Keratinocyte (primary cell): Measurements from ENCODE around the gene DLG2. TPM values are rescaled to one million over a fixed set of nuclear protein-coding genes. Genes with fewer than 3 reads are reported as not detected.

Experiments used
- DNase-seq: peaks from one replicate; pipeline ENCODE4 v3.0.0-alpha.2; 2011; ENCODE audit warnings: low read depth, missing footprints, low spot score
- FAIRE-seq: peaks from 2 replicates; lab custom pipeline; 2011; peaks lifted over from hg19 to GRCh38; lab: Jason Lieb, UNC
- H2AFZ ChIP-seq: 2 replicates; pipeline ENCODE4 v1.6.0; 2012; ENCODE audit warnings: low read length, control low read depth, inconsistent platforms; ENCODE audit not compliant: control insufficient read depth
- H3K27ac ChIP-seq: 2 replicates; pipeline ENCODE4 v1.5.1; 2011; ENCODE audit warnings: low read length; ENCODE audit not compliant: control insufficient read depth, insufficient read depth
- H3K27me3 ChIP-seq: 3 replicates; pipeline ENCODE4 v1.6.0; 2011; ENCODE audit warnings: low read length; ENCODE audit not compliant: control insufficient read depth, insufficient read depth; ENCODE audit errors: extremely low read depth
- H3K36me3 ChIP-seq, 2 experiments: 2 replicates in 1 of 2; 3 replicates in 1 of 2; pipeline ENCODE4 v1.5.1; 2011; ENCODE audit warnings: low read length in 2 of 2, mild to moderate bottlenecking in 1 of 2; ENCODE audit not compliant: control insufficient read depth in 2 of 2, insufficient read depth in 2 of 2; ENCODE audit errors: extremely low read depth in 1 of 2
- H3K4me1 ChIP-seq: 3 replicates; pipeline ENCODE4 v1.5.1; 2011; ENCODE audit warnings: low read length; ENCODE audit not compliant: control insufficient read depth, insufficient read depth; ENCODE audit errors: extremely low read depth
- H3K4me2 ChIP-seq: 3 replicates; pipeline ENCODE4 v1.6.0; 2011; ENCODE audit warnings: low read depth, low read length; ENCODE audit not compliant: control insufficient read depth, insufficient read depth; ENCODE audit errors: extremely low read depth
- H3K4me3 ChIP-seq, 3 experiments: fragments of 200-600 bp in 1 of 3; sonication (generic) in 1 of 3; 2 replicates in 2 of 3; 3 replicates in 1 of 3; pipeline ENCODE4 v1.5.1; 2011 to 2016; ENCODE audit warnings: low read length in 3 of 3, mild to moderate bottlenecking in 3 of 3, control low read depth in 2 of 3, inconsistent platforms in 1 of 3, low read depth in 1 of 3, mixed read lengths in 1 of 3, mixed run types in 1 of 3, moderate library complexity in 1 of 3; ENCODE audit not compliant: control insufficient read depth in 2 of 3, insufficient read depth in 2 of 3; ENCODE audit errors: extremely low read depth in 1 of 3
- H3K79me2 ChIP-seq: 2 replicates; pipeline ENCODE4 v1.6.0; 2012; ENCODE audit warnings: low read length; ENCODE audit not compliant: control insufficient read depth, insufficient read depth
- H3K9ac ChIP-seq: 3 replicates; pipeline ENCODE4 v1.6.0; 2011; ENCODE audit warnings: low read length; ENCODE audit not compliant: control insufficient read depth, insufficient read depth; ENCODE audit errors: extremely low read depth
- H3K9me1 ChIP-seq: 3 replicates; pipeline ENCODE4 v1.6.0; 2011; ENCODE audit warnings: low read length; ENCODE audit not compliant: control insufficient read depth, insufficient read depth; ENCODE audit errors: extremely low read depth
- H3K9me3 ChIP-seq: 2 replicates; pipeline ENCODE4 v1.5.1; 2012; ENCODE audit warnings: low read depth, low read length; ENCODE audit not compliant: control insufficient read depth
- H4K20me1 ChIP-seq: 3 replicates; pipeline ENCODE4 v1.6.0; 2011; ENCODE audit warnings: low read length; ENCODE audit not compliant: control insufficient read depth, insufficient read depth; ENCODE audit errors: extremely low read depth
- EZH2 ChIP-seq: IDR thresholded peaks from one replicate; pipeline ENCODE4 v1.6.1; 2012; ENCODE audit warnings: inconsistent platforms, mild to moderate bottlenecking, low read length, moderate library complexity
- dilution Hi-C: fragments of 300-500 bp; cut with MboI; formaldehyde crosslinking; loops from one replicate; pipeline ENCODE4 v1.7.0; 2020; ENCODE audit warnings: low sequenced_read_pairs; ENCODE audit not compliant: extremely low pct_ligation_motif_present
- polyA plus RNA-seq, 5 experiments: library from polyadenylated mRNA; depleted of rRNA in 3 of 5; stranded (reverse) in 3 of 5; stranded (forward) in 1 of 5; unstranded in 1 of 5; fragments of >200 nt; gene quantifications; 1 replicate in 1 of 5; 2 replicates in 3 of 5; 3 replicates in 1 of 5; pipeline versions ENCODE4 v1.2.1 to v1.2.3, GENCODE V29; 2011 to 2012; ENCODE audit warnings: missing spikeins in 2 of 5, low read depth in 1 of 5, low replicate concordance in 1 of 5
- TF ChIP-seq, protein P1 (sequence below), 3 experiments: IDR thresholded peaks in 1 of 3; conservative IDR thresholded peaks in 1 of 3; optimal IDR thresholded peaks in 1 of 3; 2 replicates in 2 of 3; 3 replicates in 1 of 3; pipeline versions ENCODE3 to v1.5.1; 2011; ENCODE audit warnings: low read length in 3 of 3, mild to moderate bottlenecking in 3 of 3, moderate library complexity in 2 of 3, control low read depth in 1 of 3, inconsistent platforms in 1 of 3; ENCODE audit not compliant: insufficient read depth in 2 of 3; ENCODE audit errors: extremely low read depth in 1 of 3

Gene DLG2
- polyA plus RNA-seq, 1 donor (not counting 4 experiments of a cell fraction or from before 2014, with no cell fraction given), result 0.55 TPM

DNA sequence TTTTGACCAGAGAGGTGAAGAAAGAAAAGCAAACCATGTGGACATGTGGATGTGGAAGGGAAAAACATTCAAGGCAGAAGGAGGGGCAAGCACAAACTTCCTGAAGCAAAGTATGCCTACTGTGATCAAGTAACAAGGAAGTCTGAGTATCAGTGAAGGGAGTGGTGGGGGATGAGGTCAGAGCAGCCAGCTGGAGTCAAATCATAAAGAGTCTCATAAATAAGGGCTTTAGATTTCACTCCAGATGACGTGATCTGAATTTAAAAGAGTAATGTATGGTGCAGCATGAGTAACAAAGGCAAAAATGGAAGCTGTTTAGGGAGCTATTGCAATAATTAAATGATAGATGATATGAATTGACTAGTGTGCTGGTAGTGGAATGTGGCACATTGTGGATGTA lies 1675.6 kb downstream of the DLG2 start:
- no peak overlapping the region for H3K27ac ChIP-seq
- no peak for FAIRE-seq
- dilution Hi-C loops, result no loop called here

DNA sequence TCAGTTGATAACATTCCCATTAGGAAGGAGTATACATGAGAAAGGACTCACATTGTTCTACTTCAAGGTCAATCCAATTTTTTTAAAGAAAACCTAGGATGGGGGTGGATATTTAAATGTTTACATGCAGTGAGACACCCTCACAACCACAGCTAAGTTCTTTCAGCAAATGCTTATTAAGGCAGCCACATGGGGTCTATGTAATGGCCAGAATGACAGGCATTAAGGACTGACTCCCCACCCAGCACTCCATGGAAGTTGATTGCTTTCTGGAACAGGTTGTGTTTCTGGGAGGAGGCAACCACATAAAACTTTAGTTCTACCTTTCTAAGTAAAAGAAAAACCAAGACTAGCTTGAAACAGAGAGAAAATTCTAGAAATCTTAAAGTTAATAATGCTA lies 1678.9 kb downstream of the DLG2 start:
- Histone ChIP-seq H3K4me2 (no peak overlapping the region), H3K27me3 (no peaks in the 10 kb centered on the region), H3K9me1 (no peaks in the 10 kb centered on the region), H3K4me3 (no peak overlapping the region), H2AFZ (no peak overlapping the region), H3K4me1 (no peaks in the 10 kb centered on the region), H3K36me3 (no peaks in the 10 kb centered on the region), H3K9ac (no peak overlapping the region), H3K79me2 (no peaks in the 10 kb centered on the region), H4K20me1 (no peaks in the 10 kb centered on the region), H3K9me3 (no peaks in the 10 kb centered on the region), H3K27ac (no peak overlapping the region)
- TF ChIP-seq, protein P1, sequence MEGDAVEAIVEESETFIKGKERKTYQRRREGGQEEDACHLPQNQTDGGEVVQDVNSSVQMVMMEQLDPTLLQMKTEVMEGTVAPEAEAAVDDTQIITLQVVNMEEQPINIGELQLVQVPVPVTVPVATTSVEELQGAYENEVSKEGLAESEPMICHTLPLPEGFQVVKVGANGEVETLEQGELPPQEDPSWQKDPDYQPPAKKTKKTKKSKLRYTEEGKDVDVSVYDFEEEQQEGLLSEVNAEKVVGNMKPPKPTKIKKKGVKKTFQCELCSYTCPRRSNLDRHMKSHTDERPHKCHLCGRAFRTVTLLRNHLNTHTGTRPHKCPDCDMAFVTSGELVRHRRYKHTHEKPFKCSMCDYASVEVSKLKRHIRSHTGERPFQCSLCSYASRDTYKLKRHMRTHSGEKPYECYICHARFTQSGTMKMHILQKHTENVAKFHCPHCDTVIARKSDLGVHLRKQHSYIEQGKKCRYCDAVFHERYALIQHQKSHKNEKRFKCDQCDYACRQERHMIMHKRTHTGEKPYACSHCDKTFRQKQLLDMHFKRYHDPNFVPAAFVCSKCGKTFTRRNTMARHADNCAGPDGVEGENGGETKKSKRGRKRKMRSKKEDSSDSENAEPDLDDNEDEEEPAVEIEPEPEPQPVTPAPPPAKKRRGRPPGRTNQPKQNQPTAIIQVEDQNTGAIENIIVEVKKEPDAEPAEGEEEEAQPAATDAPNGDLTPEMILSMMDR (optimal IDR thresholded peaks at IDR 0.05 in 1 of 3, IDR thresholded peaks at IDR 0.05 in 1 of 3, conservative IDR thresholded peaks at IDR 0.05 in 1 of 3; ENCODE audit: extremely low read depth in 1 of 3, insufficient read depth in 2 of 3, low read length in 3 of 3), result no peak
- no peak for TF ChIP-seq EZH2
- FAIRE-seq, result no peak
- dilution Hi-C loops, result no loop called here
- DNase-seq, result no peak

More for the DNA sequence above, 1675.6 kb downstream of the DLG2 start:
- H4K20me1 ChIP-seq, result no peaks in the 10 kb centered on the region
- H2AFZ ChIP-seq, result no peak overlapping the region
- H3K36me3 ChIP-seq, result no peaks in the 10 kb centered on the region
- H3K4me1 ChIP-seq, result no peaks in the 10 kb centered on the region
- no peak for DNase-seq
- no peak overlapping the region for H3K4me3 ChIP-seq
- no peak for TF ChIP-seq EZH2
- TF ChIP-seq, protein P1 (optimal IDR thresholded peaks at IDR 0.05 in 1 of 3, IDR thresholded peaks at IDR 0.05 in 1 of 3, conservative IDR thresholded peaks at IDR 0.05 in 1 of 3; ENCODE audit: extremely low read depth in 1 of 3, insufficient read depth in 2 of 3, low read length in 3 of 3), result no peak
- H3K9me1 ChIP-seq, result no peaks in the 10 kb centered on the region
- H3K4me2 ChIP-seq, result no peak overlapping the region
- no peaks in the 10 kb centered on the region for H3K9me3 ChIP-seq
- H3K79me2 ChIP-seq, result no peaks in the 10 kb centered on the region
- no peaks in the 10 kb centered on the region for H3K27me3 ChIP-seq
- H3K9ac ChIP-seq, result no peak overlapping the region
